HG02870 (cell line): ENCODE data around the gene ATXN7L2.

Experiments used
- ATAC-seq: cut with Tn5 transposase; IDR thresholded peaks from one replicate; pipeline ENCODE4 v1.9.1; 2021; ENCODE audit warnings: mild to moderate bottlenecking, moderate library complexity; ENCODE audit not compliant: unreplicated experiment

ATXN7L2 gene

GRCh38 chr1:109474697-109475096 lies 9.0 kb upstream of the ATXN7L2 start:
- ATAC-seq, result no peak

- ATAC-seq, result no peak
These were observed 8.4 kb upstream of the ATXN7L2 start for GRCh38 chr1:109475261-109475660.

DNA sequence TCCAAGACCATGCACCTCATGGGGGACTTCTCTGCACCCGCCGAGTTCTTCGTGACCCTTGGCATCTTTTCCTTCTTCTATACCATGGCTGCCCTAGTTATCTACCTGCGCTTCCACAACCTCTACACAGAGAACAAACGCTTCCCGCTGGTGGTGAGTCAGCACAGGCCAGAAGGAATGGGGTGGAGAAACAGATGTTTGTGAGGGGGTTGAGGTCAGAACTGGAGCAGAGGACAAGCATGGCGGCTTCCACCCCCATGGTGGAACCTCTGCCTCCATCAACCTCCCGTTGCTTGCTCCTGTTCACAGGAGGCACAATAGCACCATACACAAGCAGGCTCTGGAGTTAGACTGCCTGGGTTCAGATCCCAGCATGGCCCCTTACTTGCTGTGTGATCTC lies 6.9 kb upstream of the ATXN7L2 start:
- no peak for ATAC-seq

DNA sequence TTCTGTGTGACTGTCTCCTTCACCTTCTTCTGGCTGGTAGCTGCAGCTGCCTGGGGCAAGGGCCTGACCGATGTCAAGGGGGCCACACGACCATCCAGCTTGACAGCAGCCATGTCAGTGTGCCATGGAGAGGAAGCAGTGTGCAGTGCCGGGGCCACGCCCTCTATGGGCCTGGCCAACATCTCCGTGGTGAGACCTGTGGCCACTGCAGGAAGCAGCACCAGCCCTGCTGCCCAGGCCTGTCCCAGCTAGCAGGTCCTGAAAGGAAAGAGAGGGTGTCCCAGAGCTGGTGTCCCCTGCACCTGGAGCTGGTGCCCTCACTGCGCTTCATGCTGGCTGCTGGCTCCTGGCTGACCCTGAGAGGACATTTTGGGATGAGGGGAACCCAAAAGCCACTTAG lies 5.9 kb upstream of the ATXN7L2 start:
- no peak for ATAC-seq

GRCh38 chr1:109478806-109479205 lies 4.9 kb upstream of the ATXN7L2 start:
- no peak for ATAC-seq

DNA sequence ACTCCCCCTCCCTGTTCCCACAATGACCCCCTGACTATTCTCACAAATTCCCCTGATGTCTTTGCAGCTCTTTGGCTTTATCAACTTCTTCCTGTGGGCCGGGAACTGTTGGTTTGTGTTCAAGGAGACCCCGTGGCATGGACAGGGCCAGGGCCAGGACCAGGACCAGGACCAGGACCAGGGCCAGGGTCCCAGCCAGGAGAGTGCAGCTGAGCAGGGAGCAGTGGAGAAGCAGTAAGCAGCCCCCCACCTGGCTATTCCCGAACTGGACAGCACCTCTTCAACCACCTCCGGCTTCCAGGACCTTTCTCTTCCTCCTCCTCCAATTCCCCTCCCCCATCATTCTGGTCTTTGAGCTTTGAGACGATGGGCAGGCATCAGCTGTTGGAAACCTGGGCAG lies 4.4 kb upstream of the ATXN7L2 start:
- no peak for ATAC-seq

- no peak for ATAC-seq
These were observed 3.8 kb upstream of the ATXN7L2 start for GRCh38 chr1:109479901-109480300.

DNA sequence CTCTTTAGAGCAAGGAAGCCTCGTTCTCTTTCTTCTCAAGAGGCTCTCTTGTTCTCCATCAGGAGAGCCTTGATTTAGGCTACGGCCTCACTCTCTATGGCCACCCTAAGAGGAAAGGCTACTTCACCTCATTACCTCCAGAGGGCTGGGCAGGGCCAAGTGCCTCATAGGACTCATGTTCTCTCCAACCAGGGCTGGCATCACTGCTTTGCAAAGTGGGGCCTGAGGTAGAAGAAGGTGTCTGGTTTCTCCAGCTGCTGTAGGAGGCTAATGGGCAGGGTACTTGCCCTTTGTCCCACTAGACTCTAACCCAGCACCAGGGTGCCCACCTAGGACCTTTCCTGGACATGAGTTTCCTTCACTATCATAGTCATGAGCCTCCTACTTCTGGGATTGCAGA lies 2.1 kb upstream of the ATXN7L2 start:
- ATAC-seq, result no peak

- ATAC-seq, result no peak
These were observed 1.5 kb upstream of the ATXN7L2 start for GRCh38 chr1:109482242-109482641.

DNA sequence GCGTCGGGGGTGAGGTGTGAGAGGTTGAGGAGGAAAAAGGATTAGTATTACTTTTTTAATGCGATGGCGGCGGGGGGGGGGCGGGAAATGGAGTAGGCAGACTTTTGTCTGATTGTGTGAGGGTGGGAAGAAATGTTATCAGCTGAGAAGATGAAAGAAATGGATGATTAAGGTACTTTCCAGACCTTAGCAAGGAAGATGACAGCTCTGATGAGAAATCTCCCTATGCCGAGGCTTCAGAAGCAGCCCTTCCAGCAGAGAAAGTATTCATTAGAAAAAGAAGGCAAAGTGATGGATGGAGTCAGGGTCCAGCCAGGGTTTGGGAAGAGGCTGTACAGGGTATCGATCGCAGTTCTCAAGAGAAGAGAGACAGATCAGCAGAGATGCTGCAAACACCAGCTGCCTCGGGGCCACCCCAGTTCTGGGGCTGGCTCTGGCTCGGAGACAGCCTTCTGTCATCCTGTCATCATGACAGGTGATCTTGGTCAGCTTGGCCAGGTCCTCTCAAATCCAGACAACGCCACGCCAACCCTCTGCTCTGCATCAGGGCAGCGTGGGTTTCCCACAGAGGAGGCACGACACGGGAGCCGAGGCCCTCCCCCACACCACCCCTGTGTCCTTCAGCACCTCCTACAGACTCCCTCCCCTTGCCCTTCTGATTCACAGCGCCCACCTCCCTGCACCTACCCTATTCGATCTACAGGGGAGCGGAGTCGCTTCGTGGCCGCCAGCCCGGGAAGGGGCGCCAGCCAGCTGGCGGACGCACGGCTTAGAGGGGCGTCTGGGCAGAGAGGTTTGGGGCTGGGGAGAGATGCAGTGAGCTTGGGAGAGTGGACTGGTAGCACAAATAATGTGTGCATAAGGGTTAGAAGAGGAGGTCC lies 674 bp upstream of the ATXN7L2 start:
- peak; percentile 9 for ATAC-seq

- no peak for ATAC-seq
These were observed 842 bp downstream of the ATXN7L2 start for GRCh38 chr1:109484519-109484975.

DNA sequence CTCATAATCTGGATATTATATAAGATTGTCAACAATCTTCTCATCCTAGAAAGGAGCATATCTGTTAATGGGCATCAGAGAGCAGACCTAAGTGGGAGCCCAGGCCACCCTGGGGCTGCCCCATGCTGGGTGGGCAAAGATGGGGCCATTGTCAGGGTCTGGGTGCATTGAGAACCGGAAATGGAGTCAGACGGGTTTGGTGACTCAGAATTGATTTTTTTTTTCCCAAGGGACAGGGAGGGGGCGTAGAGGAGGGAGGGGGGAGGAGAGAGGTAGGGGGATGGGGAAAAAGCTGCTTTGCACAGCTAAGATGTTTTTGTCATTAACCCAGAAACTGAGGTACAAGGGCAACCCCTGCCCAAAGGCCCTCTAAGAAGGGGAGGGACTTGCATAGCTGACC lies 1.3 kb downstream of the ATXN7L2 start:
- no peak for ATAC-seq

DNA sequence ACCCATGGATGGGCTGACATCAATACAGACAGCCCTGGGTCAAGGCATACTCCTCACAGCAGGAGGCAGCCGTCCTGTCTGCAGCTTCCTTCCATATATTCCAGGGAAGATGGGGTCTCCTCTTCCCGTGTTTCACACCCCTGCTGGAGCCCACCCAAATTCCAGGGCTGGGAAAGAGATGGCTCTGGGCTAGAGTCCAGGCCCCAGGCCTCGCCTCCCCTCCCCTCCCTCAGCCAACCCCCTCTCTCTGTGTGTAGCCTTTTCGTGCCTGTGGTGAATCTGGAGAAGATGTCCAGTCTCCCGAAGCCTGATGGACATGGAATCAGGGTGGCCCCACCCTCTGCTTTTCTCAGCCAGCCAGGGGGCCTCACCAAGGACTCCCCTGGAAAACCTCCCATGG lies 3.6 kb downstream of the ATXN7L2 start:
- no peak for ATAC-seq

DNA sequence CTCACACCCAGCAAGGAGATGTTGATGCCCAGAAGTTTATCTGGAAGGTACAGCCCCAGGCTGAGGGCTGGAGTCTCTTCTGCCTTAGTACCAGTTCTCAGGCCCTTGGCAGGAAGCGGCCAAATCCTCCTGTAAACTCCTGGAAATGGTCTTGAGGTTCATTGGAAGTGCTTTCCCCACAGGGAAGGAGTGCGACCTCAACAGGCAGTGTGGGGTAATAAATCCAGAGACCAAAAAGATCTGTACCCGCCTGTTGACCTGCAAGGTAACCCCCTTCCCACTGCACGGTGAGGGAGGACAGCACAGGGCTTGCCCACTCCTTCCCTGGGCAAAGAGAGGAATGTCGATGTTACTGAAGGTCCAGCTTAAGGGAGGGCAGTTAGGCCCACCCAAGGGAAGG lies 4.5 kb downstream of the ATXN7L2 start:
- ATAC-seq, result no peak

DNA sequence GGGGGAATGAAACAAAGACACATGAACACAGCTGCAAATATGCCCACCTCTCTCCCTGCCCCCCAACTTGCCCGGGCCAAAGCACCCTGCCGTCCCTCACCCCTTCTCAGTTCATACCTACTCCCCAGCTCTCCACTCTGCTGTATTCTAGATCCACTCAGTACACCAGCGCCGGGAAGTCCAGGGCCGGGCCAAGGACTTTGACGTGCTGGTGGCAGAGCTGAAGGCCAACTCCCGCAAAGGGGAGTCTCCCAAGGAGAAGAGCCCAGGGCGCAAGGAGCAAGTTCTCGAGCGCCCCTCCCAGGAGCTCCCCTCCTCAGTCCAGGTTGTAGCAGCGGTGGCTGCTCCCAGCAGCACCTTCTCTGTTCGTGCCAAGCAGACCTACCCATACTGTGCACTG lies 5.0 kb downstream of the ATXN7L2 start:
- ATAC-seq, result no peak

GRCh38 chr1:109490029-109490933 lies 6.6 kb downstream of the ATXN7L2 start:
- ATAC-seq, result no peak

GRCh38 chr1:109490934-109491302 lies 7.2 kb downstream of the ATXN7L2 start:
- no peak for ATAC-seq

DNA sequence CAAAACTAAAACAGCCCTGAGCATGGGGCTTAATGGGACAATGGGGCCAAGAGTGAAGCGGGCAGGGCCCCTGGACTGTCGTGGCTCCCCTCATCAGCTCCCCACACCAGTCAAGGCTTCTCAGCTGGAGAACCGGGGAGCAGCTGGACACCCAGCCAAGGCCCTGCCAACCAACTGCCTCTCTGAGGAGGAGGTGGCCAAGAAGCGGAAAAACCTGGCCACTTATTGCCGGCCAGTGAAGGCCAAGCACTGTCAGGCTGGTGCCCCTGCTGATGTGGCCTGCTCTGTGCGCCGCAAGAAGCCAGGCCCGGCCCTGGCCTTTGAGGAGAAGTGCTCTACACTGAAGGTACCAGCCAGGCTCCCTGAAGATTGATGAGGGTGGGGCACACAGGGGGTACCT lies 7.7 kb downstream of the ATXN7L2 start:
- ATAC-seq, result no peak

DNA sequence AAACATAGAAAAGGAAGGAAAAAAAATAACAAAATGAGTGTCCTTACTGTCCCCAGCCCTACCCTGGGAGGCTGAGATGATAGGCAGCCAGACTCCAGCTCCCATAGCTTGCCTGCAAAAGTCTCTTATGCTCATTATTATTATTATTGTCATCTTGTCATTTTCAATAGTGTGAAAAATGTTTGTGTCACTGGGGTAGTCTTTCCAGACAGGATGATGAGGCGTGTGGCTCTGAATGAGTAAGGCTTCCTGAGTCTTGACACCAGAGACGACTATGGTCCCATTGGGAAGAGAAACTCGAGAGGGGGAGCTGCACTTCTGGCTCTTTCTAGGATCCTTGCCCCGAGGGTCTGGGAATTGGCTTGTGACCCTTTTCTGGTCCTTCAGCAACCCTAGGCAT lies 9.1 kb downstream of the ATXN7L2 start:
- ATAC-seq, result no peak

GRCh38 chr1:109493227-109493626 lies 9.5 kb downstream of the ATXN7L2 start:
- ATAC-seq, result no peak

DNA sequence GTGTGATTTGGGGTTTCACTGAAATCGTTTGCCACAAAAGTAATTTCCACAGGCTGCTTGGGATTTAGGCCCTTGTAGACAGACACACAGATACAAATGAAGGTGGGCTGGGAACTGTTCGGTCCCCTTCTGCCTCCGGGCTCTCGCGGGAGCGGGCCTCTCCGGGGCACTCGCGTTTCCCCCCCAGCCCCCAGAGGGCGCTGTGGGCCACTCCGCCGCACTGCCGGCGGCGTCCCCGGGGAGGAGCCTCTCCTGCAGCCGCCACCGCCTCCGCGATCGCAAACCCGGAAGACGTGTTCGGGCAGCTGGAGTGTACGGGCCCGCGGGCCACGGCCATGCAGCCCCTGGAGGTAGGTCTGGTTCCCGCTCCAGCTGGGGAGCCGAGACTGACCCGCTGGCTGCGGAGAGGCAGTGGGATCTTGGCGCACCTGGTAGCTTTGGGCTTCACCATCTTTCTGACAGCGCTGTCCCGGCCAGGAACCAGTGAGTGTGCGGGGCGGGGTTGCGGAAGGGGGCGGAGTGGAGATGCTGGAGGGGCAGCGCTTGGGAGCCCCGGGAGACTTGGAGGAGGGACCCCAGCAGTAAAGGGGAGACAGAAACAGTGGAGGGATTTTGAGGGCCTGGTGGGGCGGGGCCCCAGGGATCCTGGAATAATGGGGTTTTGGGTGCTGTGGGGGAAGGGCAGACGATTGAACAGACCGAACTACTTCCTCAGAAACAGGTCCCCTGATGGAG lies 10.3 kb downstream of the ATXN7L2 start, which contains the start of gene CYB561D1:
Gene CYB561D1, plus strand, starts transcription at position 290 of the 735 bp plus-strand sequence. Its CDS starts 46 bp downstream, at position 336.
- ATAC-seq, result peak; percentile 89
